ENCODE results near the gene HBP1.
"Not testable (repeated sequence)": the region's sequence is repeated elsewhere in the genome, so short reads cannot be mapped to it uniquely, and the experiment has no call there.

The HBP1 gene

GRCh38 chr7:107155726-107156125, 13.1 kb upstream of the HBP1 start:
- DNase-seq = not testable (repeated sequence)

- DNase-seq = no peak
Measured at GRCh38 chr7:107157091-107157490, 11.7 kb upstream of the HBP1 start.

- DNase-seq = no peak
Measured at GRCh38 chr7:107158028-107158427, 10.8 kb upstream of the HBP1 start.

GRCh38 chr7:107160389-107160788, 8.4 kb upstream of the HBP1 start:
- DNase-seq = no peak

GRCh38 chr7:107161415-107161814, 7.4 kb upstream of the HBP1 start:
- DNase-seq = no peak

- peak; percentile 47 for DNase-seq
Measured at GRCh38 chr7:107162475-107162874, 6.3 kb upstream of the HBP1 start.

GRCh38 chr7:107164092-107164491, 4.7 kb upstream of the HBP1 start:
- peak; percentile 62 for DNase-seq

- no peak for DNase-seq
Measured at GRCh38 chr7:107165341-107165740, 3.5 kb upstream of the HBP1 start.

- no peak for DNase-seq
Measured at GRCh38 chr7:107166736-107167426, 1.9 kb upstream of the HBP1 start.

GRCh38 chr7:107167483-107168232, 1.1 kb upstream of the HBP1 start:
- peak; percentile 89 for DNase-seq

- peak; percentile 95 for DNase-seq
Measured at GRCh38 chr7:107169120-107170050, 582 bp downstream of the HBP1 start.

GRCh38 chr7:107170051-107170915, 1.5 kb downstream of the HBP1 start:
- DNase-seq = no peak

- DNase-seq = no peak
Measured at GRCh38 chr7:107171496-107171895, 2.7 kb downstream of the HBP1 start.

- no peak for DNase-seq
Measured at GRCh38 chr7:107172276-107173032, 3.7 kb downstream of the HBP1 start.

- no peak for DNase-seq
Measured at GRCh38 chr7:107173191-107173590, 4.4 kb downstream of the HBP1 start.

GRCh38 chr7:107173691-107174406, 5.0 kb downstream of the HBP1 start:
- DNase-seq = no peak

GRCh38 chr7:107179326-107180164, 10.7 kb downstream of the HBP1 start:
- peak; percentile 44 for DNase-seq

- DNase-seq = peak; percentile 75
Measured at GRCh38 chr7:107180378-107180777, 11.6 kb downstream of the HBP1 start.

GRCh38 chr7:107181172-107181571, 12.4 kb downstream of the HBP1 start:
- no peak for DNase-seq

GRCh38 chr7:107185716-107186115, 16.9 kb downstream of the HBP1 start:
- no peak for DNase-seq

All from HCEC 1CT (cell line).